Neural progenitor cell (in vitro differentiated cells): ENCODE data around the gene DCAF10. TPM values are rescaled to one million over a fixed set of nuclear protein-coding genes. Genes with fewer than 3 reads are reported as not detected.
"Not testable (repeated sequence)": the region's sequence is repeated elsewhere in the genome, so short reads cannot be mapped to it uniquely, and the experiment has no call there.

Experiments used
- DNase-seq: peaks from one replicate; pipeline ENCODE4 v3.0.0-alpha.2; 2016; ENCODE audit warnings: low spot score
- H2AFZ ChIP-seq: fragments of 200-600 bp; sonication (generic); replicated peaks from 2 replicates; pipeline ENCODE4 v1.6.1; 2016; ENCODE audit warnings: antibody characterized with exemption
- H3F3A ChIP-seq: fragments of 200-600 bp; sonication (generic); 2 replicates; pipeline ENCODE4 v1.6.1; 2016; ENCODE audit warnings: antibody characterized with exemption, low read depth
- H3K27ac ChIP-seq: fragments of 200-600 bp; sonication (generic); 2 replicates; pipeline ENCODE4 v1.5.1; 2016; ENCODE audit warnings: mild to moderate bottlenecking
- H3K27me3 ChIP-seq: fragments of 200-600 bp; sonication (generic); 2 replicates; pipeline ENCODE4 v1.6.1; 2016; ENCODE audit warnings: mild to moderate bottlenecking, moderate library complexity
- H3K36me3 ChIP-seq: fragments of 200-600 bp; sonication (generic); 2 replicates; pipeline ENCODE4 v1.5.1; 2016
- H3K4me1 ChIP-seq: fragments of 200-600 bp; sonication (generic); 2 replicates; pipeline ENCODE4 v1.6.1; 2016; ENCODE audit warnings: mixed run types
- H3K4me2 ChIP-seq: fragments of 200-600 bp; sonication (generic); 2 replicates; pipeline ENCODE4 v1.6.1; 2016
- H3K4me3 ChIP-seq: fragments of 200-600 bp; sonication (generic); 2 replicates; pipeline ENCODE4 v1.5.1; 2016
- H3K79me2 ChIP-seq: fragments of 200-600 bp; sonication (generic); 2 replicates; pipeline ENCODE4 v1.6.1; 2016; ENCODE audit warnings: low read depth
- H3K9ac ChIP-seq: fragments of 200-600 bp; sonication (generic); 2 replicates; pipeline ENCODE4 v1.6.1; 2016
- H3K9me3 ChIP-seq: fragments of 200-600 bp; sonication (generic); 2 replicates; pipeline ENCODE4 v1.5.1; 2016; ENCODE audit warnings: low read depth
- H4K20me1 ChIP-seq: fragments of 200-600 bp; sonication (generic); 2 replicates; pipeline ENCODE4 v1.6.1; 2016; ENCODE audit warnings: low read depth
- H3K27ac Mint-ChIP-seq: 3 replicates; pipeline ENCODE4 v1.8.0; 2021; ENCODE audit warnings: mixed read lengths
- H3K27me3 Mint-ChIP-seq: 2 replicates; pipeline ENCODE4 v1.8.0; 2022; ENCODE audit warnings: low read depth, mild to moderate bottlenecking, inconsistent platforms, moderate library complexity, mixed read lengths; ENCODE audit not compliant: insufficient read depth
- H3K36me3 Mint-ChIP-seq: 3 replicates; pipeline ENCODE4 v1.8.0; 2021; ENCODE audit warnings: mixed read lengths
- H3K4me1 Mint-ChIP-seq: 3 replicates; pipeline ENCODE4 v1.8.0; 2021; ENCODE audit warnings: mixed read lengths
- H3K4me3 Mint-ChIP-seq: 3 replicates; pipeline ENCODE4 v1.8.0; 2021; ENCODE audit warnings: mild to moderate bottlenecking, moderate library complexity, mixed read lengths
- H3K9me3 Mint-ChIP-seq: 3 replicates; pipeline ENCODE4 v1.8.0; 2020; ENCODE audit warnings: mixed read lengths
- EZH2 ChIP-seq: fragments of 200-600 bp; sonication (generic); IDR thresholded peaks from 2 replicates; pipeline ENCODE4 v1.6.1; 2017; ENCODE audit warnings: antibody characterized with exemption, mild to moderate bottlenecking, moderate library complexity
- EZH2phosphoT487 ChIP-seq: fragments of 200-600 bp; sonication (generic); IDR thresholded peaks from 2 replicates; pipeline ENCODE4 v1.6.1; 2017; ENCODE audit warnings: antibody characterized with exemption
- total RNA-seq: library from RNA; depleted of rRNA; stranded (reverse); fragments of >200 nt; gene quantifications from 2 replicates; pipeline ENCODE4 v1.2.3, GENCODE V29; 2015; ENCODE audit warnings: low replicate concordance
- TF ChIP-seq, protein P1 (sequence below): fragments of 200-600 bp; sonication (generic); IDR thresholded peaks from 2 replicates; pipeline ENCODE4 v1.5.1; 2017; ENCODE audit warnings: antibody characterized with exemption, mild to moderate bottlenecking

Gene DCAF10
- 15.8 and 21.0 TPM in 2 replicates for total RNA-seq

DNA sequence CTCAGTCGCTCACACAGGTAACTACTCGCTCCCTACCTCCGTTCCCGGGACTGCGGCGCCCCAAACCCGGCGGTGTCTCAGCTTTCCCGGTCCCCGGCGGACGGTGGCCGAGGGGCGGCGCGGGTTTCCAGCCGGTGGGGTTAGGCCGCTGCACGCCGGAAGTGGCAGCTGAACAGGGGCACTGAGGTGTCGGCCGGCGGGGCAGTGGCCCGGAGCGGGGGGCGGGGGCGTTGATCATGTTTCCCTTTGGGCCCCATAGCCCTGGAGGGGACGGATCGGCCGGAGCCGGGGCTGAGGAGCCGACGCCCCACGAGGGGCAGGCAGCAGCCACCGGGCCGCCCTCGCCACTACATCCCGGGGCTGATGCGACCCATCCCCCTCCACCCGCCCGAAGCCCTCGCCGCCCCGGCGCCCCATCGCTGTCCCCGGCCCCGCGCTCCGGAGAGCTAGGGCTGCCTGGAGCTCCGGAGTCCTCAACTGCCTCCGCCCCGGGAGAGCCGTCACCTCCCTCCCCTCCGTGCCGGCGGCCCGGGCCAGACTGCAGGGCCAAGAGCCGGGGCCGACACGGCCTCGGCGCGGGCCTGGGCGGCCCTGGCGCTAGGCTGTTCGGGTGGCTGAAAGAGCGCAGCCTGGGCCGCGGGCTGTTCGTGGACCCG lies at the start of gene DCAF10:
DCAF10 (plus strand) TSS at position 167 of the 656 bp plus-strand sequence; CDS start at position 237, 70 bp downstream.
- no peak for TF ChIP-seq EZH2phosphoT487
- peak; percentile 21 for TF ChIP-seq EZH2
- TF ChIP-seq, protein P1, sequence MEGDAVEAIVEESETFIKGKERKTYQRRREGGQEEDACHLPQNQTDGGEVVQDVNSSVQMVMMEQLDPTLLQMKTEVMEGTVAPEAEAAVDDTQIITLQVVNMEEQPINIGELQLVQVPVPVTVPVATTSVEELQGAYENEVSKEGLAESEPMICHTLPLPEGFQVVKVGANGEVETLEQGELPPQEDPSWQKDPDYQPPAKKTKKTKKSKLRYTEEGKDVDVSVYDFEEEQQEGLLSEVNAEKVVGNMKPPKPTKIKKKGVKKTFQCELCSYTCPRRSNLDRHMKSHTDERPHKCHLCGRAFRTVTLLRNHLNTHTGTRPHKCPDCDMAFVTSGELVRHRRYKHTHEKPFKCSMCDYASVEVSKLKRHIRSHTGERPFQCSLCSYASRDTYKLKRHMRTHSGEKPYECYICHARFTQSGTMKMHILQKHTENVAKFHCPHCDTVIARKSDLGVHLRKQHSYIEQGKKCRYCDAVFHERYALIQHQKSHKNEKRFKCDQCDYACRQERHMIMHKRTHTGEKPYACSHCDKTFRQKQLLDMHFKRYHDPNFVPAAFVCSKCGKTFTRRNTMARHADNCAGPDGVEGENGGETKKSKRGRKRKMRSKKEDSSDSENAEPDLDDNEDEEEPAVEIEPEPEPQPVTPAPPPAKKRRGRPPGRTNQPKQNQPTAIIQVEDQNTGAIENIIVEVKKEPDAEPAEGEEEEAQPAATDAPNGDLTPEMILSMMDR, result no peak
- H3K27ac ChIP-seq, result peak within 1 kb of the TSS; percentile 65
- H4K20me1 ChIP-seq, result peaks cover 28% of the 10 kb centered on the region
- H3K27me3 Mint-ChIP-seq, result peaks cover 2% of the 10 kb centered on the region
- peaks cover 18% of the 10 kb centered on the region for H3K4me1 ChIP-seq
- H3F3A ChIP-seq, result peaks cover 14% of the 10 kb centered on the region
- H3K36me3 ChIP-seq, result no peaks in the 10 kb centered on the region
- peaks cover 16% of the 10 kb centered on the region for H3K4me1 Mint-ChIP-seq
- peaks cover 43% of the 10 kb centered on the region for H3K79me2 ChIP-seq
- no peaks in the 10 kb centered on the region for H3K9me3 ChIP-seq
- DNase-seq, result peak; percentile 92
- H2AFZ ChIP-seq, result peak within 1 kb of the TSS; percentile 96
- no peaks in the 10 kb centered on the region for H3K9me3 Mint-ChIP-seq
- peak within 1 kb of the TSS; percentile 68 for H3K9ac ChIP-seq
- H3K36me3 Mint-ChIP-seq, result peaks cover 2% of the 10 kb centered on the region
- H3K4me3 ChIP-seq, result peak within 1 kb of the TSS; percentile 72
- H3K27me3 ChIP-seq, result peaks cover 6% of the 10 kb centered on the region
- H3K4me2 ChIP-seq, result peak within 1 kb of the TSS; percentile 82
- H3K4me3 Mint-ChIP-seq, result peak within 1 kb of the TSS; percentile 98
- peak within 1 kb of the TSS; percentile 97 for H3K27ac Mint-ChIP-seq

DNA sequence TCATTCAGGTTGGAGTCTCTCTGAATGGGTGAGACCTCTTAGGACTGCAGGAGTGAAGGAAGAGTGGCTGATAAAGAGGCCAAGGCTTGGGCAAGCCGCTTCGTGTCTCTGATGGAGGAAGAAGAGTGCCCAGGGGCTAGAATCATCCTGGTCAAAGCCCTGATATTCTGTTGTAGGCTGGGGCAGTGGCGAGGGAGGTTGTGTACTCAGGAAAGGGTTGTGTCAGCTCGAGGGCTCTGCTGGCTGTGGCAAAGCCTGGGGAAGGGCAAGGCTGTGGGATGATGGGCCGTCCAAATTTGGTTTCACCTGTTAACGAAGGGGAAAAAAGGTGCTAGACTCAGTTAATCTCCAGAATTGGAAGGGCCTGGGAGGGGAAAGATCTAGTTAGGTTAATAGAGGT lies 49.4 kb upstream of the DCAF10 start:
- Mint-ChIP-seq H3K27ac (peak overlapping the region; percentile 40), H3K4me3 (peak overlapping the region; percentile 22)
- TF ChIP-seq EZH2phosphoT487 (no peak), EZH2 (no peak)
- TF ChIP-seq, protein P1, result no peak

GRCh38 chr9:37751704-37752103 lies 48.9 kb upstream of the DCAF10 start:
- Mint-ChIP-seq H3K4me1 (peaks cover 15% of the 10 kb centered on the region), H3K27me3 (peaks cover 12% of the 10 kb centered on the region)
- not testable (repeated sequence) for H3K9ac ChIP-seq, H3K4me3 ChIP-seq, H2AFZ ChIP-seq, H3K36me3 Mint-ChIP-seq, H3K27me3 ChIP-seq, H3F3A ChIP-seq, H3K27ac Mint-ChIP-seq, DNase-seq, H3K9me3 Mint-ChIP-seq, H3K27ac ChIP-seq, H3K79me2 ChIP-seq, H4K20me1 ChIP-seq, H3K4me3 Mint-ChIP-seq, H3K36me3 ChIP-seq, H3K4me1 ChIP-seq, H3K4me2 ChIP-seq, H3K9me3 ChIP-seq

More for the DNA sequence above, 49.4 kb upstream of the DCAF10 start:
- H3K36me3 ChIP-seq, result no peaks in the 10 kb centered on the region
- peaks cover 1% of the 10 kb centered on the region for H3K36me3 Mint-ChIP-seq
- H3K27ac ChIP-seq, result no peak overlapping the region
- no peaks in the 10 kb centered on the region for H3K9me3 ChIP-seq
- H3K4me2 ChIP-seq, result no peak overlapping the region
- H3K27me3 Mint-ChIP-seq, result peaks cover 12% of the 10 kb centered on the region
- no peak overlapping the region for H3K9ac ChIP-seq
- peaks cover 3% of the 10 kb centered on the region for H3K4me1 ChIP-seq
- H3K9me3 Mint-ChIP-seq, result peaks cover 3% of the 10 kb centered on the region
- no peaks in the 10 kb centered on the region for H4K20me1 ChIP-seq
- H2AFZ ChIP-seq, result no peak overlapping the region
- no peaks in the 10 kb centered on the region for H3K79me2 ChIP-seq
- H3K4me1 Mint-ChIP-seq, result peaks cover 15% of the 10 kb centered on the region
- H3K27me3 ChIP-seq, result no peaks in the 10 kb centered on the region
- H3K4me3 ChIP-seq, result no peak overlapping the region
- no peaks in the 10 kb centered on the region for H3F3A ChIP-seq
- no peak for DNase-seq

GRCh38 chr9:37752112-37752511 lies 48.5 kb upstream of the DCAF10 start:
- H3K4me3 Mint-ChIP-seq, H3K79me2 ChIP-seq, H3K4me3 ChIP-seq, H3K9me3 ChIP-seq, DNase-seq, H3K27ac ChIP-seq, H3K27ac Mint-ChIP-seq, H4K20me1 ChIP-seq, H3K27me3 ChIP-seq, H3K9me3 Mint-ChIP-seq, H3K36me3 Mint-ChIP-seq, H2AFZ ChIP-seq, H3K4me1 ChIP-seq, H3F3A ChIP-seq, H3K36me3 ChIP-seq, H3K9ac ChIP-seq, H3K4me2 ChIP-seq: not testable (repeated sequence)
- H3K27me3 Mint-ChIP-seq, result peaks cover 12% of the 10 kb centered on the region
- peaks cover 15% of the 10 kb centered on the region for H3K4me1 Mint-ChIP-seq
